Vagina (tissue), 2 donors: ENCODE measurements around the gene MYL5. TPM values are rescaled to one million over a fixed set of nuclear protein-coding genes. Genes with fewer than 3 reads are reported as not detected.

Experiments used
- DNase-seq, 2 donors: peaks; one replicate each; pipeline ENCODE4 v3.0.0-alpha.2; 2017; ENCODE audit errors: extremely low spot score in 2 of 2
- H3K27ac ChIP-seq: fragments of 200-600 bp; sonication (generic); one replicate; pipeline ENCODE4 v1.5.1; 2019
- H3K27me3 ChIP-seq: fragments of 200-600 bp; sonication (generic); one replicate; pipeline ENCODE4 v1.5.1; 2019
- H3K36me3 ChIP-seq, 2 donors: fragments of 200-600 bp; sonication (generic); one replicate each; pipeline ENCODE4 v1.5.1; 2017 to 2019
- H3K4me1 ChIP-seq: fragments of 200-600 bp; sonication (generic); one replicate; pipeline ENCODE4 v1.5.1; 2019
- H3K4me3 ChIP-seq, 2 donors: fragments of 200-600 bp; sonication (generic); 1 replicate in 1 of 2; 2 replicates in 1 of 2; pipeline ENCODE4 v1.5.1; 2016 to 2019
- H3K9me3 ChIP-seq: fragments of 200-600 bp; sonication (generic); one replicate; pipeline ENCODE4 v1.5.1; 2019
- POLR2A ChIP-seq, 2 donors: fragments of 450-650 bp; IDR thresholded peaks; one replicate each; pipeline ENCODE4 v1.6.1; 2017; ENCODE audit warnings: antibody characterized with exemption in 2 of 2, mild to moderate bottlenecking in 2 of 2, moderate library complexity in 2 of 2
- POLR2AphosphoS5 ChIP-seq, 2 donors: sonication (generic); formaldehyde crosslinking; IDR thresholded peaks; one replicate each; pipeline ENCODE4 v1.9.0; 2017; ENCODE audit warnings: antibody characterized with exemption in 2 of 2, mild to moderate bottlenecking in 2 of 2, low read depth in 1 of 2; ENCODE audit not compliant: insufficient read depth in 1 of 2
- intact Hi-C: fragments of 100-400 bp; cut with DNase I; formaldehyde crosslinking; loops from one replicate; pipeline ENCODE4 v1.15.1; 2023
- total RNA-seq: library from RNA; depleted of rRNA; stranded (reverse); fragments of >200 nt; gene quantifications from one replicate; pipeline ENCODE4 v1.2.3, GENCODE V29; 2016
- TF ChIP-seq, protein P1 (sequence below), 3 experiments: fragments of 450-650 bp in 2 of 3; fragments of 200-600 bp in 1 of 3; sonication (generic) in 1 of 3; IDR thresholded peaks; one replicate each; pipeline ENCODE4 v1.5.1; 2017 to 2019; ENCODE audit warnings: antibody characterized with exemption in 3 of 3, mild to moderate bottlenecking in 2 of 3, moderate library complexity in 2 of 3

Gene MYL5
- total RNA-seq, 1 donor from 2014 or later, result 3.4 TPM

DNA sequence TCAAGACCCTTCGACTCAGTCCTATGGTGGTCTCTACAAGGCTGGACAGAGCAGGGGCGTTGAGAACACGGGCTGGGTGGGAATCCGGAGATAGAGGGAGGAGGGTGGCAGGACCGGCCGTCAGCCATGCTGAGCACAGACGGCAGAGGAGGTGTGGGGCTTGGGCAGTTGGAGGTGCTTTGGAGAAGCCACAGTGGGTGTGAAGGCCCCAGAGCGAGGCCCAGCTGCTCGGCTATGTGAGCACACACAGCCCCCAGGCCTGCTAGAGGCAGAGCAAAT is 44.8 kb upstream of the MYL5 start:
- DNase-seq, result no peak
- no peaks in the 10 kb centered on the region for H3K36me3 ChIP-seq
- H3K9me3 ChIP-seq, result no peaks in the 10 kb centered on the region
- no peaks in the 10 kb centered on the region for H3K4me1 ChIP-seq
- no peak overlapping the region for H3K4me3 ChIP-seq
- TF ChIP-seq, protein P1, sequence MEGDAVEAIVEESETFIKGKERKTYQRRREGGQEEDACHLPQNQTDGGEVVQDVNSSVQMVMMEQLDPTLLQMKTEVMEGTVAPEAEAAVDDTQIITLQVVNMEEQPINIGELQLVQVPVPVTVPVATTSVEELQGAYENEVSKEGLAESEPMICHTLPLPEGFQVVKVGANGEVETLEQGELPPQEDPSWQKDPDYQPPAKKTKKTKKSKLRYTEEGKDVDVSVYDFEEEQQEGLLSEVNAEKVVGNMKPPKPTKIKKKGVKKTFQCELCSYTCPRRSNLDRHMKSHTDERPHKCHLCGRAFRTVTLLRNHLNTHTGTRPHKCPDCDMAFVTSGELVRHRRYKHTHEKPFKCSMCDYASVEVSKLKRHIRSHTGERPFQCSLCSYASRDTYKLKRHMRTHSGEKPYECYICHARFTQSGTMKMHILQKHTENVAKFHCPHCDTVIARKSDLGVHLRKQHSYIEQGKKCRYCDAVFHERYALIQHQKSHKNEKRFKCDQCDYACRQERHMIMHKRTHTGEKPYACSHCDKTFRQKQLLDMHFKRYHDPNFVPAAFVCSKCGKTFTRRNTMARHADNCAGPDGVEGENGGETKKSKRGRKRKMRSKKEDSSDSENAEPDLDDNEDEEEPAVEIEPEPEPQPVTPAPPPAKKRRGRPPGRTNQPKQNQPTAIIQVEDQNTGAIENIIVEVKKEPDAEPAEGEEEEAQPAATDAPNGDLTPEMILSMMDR (IDR thresholded peaks at IDR 0.05), result no peak
- no peak for TF ChIP-seq POLR2A (IDR thresholded peaks at IDR 0.05)
- no peak for TF ChIP-seq POLR2AphosphoS5 (IDR thresholded peaks at IDR 0.05; ENCODE audit: insufficient read depth in 1 of 2, low read depth in 1 of 2)
- intact Hi-C loops, result no loop called here
- H3K27ac ChIP-seq, result no peak overlapping the region
- H3K27me3 ChIP-seq, result no peaks in the 10 kb centered on the region

DNA sequence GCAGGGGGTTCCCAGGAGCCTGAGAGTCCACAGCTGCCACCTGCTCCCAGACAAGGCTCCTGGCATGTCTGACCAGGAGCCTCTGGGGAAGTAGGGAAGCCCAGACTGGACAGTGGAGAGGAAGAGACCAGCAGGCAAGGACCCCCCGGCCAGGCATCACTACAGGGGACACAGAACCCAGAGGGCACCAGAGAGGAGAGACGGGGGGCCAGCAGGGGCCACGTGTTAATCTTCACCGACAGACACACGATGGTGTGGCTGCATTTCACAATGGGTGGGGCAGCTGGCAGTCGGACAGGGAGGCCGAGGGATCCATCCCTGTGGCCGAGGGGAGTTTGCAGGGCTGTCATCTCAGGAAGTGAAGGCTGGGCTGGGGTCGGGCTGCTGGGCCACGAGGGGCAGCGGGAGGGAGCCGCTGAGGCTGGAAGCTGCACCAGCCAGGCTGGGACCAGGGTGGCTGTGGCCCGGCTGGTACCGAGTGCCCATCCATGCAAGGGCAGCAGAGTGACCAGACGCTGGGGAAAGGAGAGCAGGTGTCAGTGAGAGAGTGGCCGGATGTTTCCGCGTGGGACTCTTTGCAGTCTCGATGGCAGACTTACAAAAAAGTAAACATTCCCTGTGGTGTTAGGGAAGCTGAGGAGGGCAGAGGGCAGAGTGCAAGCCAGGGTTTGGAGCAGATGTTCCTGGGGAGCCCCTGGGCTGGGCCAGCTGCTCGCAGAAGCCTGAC is 44.3 kb upstream of the MYL5 start:
- intact Hi-C loops, result no loop called here
- Histone ChIP-seq H3K36me3 (no peaks in the 10 kb centered on the region), H3K27me3 (no peaks in the 10 kb centered on the region)

DNA sequence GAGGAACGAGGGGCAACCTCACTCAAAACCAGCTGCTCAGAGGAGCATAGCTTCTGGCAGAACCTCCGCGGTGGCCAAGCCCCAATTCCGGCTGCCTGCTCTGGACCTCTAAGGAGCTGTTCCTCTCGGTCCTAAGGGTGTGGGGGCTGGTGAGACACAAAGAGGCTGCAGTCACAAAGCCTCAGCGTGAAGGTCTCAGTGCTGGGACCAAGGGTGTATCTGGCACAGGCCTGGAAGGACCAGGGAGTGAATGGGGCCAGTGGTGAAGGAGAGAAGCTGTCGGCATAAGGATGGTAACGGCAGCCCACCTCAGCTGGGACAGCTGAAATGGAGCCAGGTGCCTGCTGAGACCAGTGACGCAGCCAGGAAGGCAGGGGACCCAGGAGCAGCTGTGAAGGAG is 43.7 kb upstream of the MYL5 start:
- no peaks in the 10 kb centered on the region for H3K27me3 ChIP-seq
- no peak for DNase-seq

More for the DNA sequence above, 44.3 kb upstream of the MYL5 start:
- TF ChIP-seq, protein P1 (IDR thresholded peaks at IDR 0.05), result no peak
- no peak for TF ChIP-seq POLR2A (IDR thresholded peaks at IDR 0.05)
- TF ChIP-seq POLR2AphosphoS5 (IDR thresholded peaks at IDR 0.05; ENCODE audit: insufficient read depth in 1 of 2, low read depth in 1 of 2), result no peak
- H3K9me3 ChIP-seq, result no peaks in the 10 kb centered on the region
- H3K4me3 ChIP-seq, result no peak overlapping the region
- no peak for DNase-seq
- H3K4me1 ChIP-seq, result no peaks in the 10 kb centered on the region
- no peak overlapping the region for H3K27ac ChIP-seq

DNA sequence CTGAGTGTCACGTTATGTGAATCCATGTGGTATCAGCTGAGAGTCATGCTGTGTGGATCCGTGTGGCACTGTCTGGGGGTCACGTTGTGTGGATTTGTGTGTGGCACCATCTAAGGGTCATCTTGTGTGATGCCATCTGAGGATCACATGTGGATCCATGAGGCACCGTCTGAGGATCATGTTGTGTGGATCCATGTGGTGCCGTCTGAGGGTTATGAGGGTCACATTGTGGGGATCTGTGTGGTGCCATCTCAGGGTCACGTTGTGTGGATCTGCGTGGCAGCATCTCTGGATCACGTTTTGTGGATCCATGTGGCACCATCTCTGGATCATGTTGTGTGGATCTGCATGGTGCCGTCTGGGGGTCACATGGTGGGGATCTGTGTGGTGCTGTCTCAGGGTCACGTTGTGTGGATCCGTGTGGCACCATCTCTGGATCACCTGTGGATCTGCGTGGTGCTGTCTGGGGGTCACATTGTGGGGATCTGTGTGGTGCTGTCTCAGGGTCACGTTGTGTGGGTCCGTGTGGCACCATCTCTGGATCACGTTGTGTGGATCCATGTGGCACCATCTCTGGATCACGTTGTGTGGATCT is 42.0 kb upstream of the MYL5 start:
- no peaks in the 10 kb centered on the region for H3K36me3 ChIP-seq
- intact Hi-C loops, result no loop called here
- no peaks in the 10 kb centered on the region for H3K27me3 ChIP-seq
- H3K9me3 ChIP-seq, result no peaks in the 10 kb centered on the region
- TF ChIP-seq POLR2A (IDR thresholded peaks at IDR 0.05), result no peak
- no peak overlapping the region for H3K4me3 ChIP-seq
- H3K4me1 ChIP-seq, result no peaks in the 10 kb centered on the region
- H3K27ac ChIP-seq, result no peak overlapping the region
- DNase-seq, result no peak

More for the DNA sequence above, 43.7 kb upstream of the MYL5 start:
- TF ChIP-seq POLR2A (IDR thresholded peaks at IDR 0.05), result no peak
- TF ChIP-seq POLR2AphosphoS5 (IDR thresholded peaks at IDR 0.05; ENCODE audit: insufficient read depth in 1 of 2, low read depth in 1 of 2), result no peak
- TF ChIP-seq, protein P1 (IDR thresholded peaks at IDR 0.05), result no peak
- Histone ChIP-seq H3K36me3 (no peaks in the 10 kb centered on the region), H3K9me3 (no peaks in the 10 kb centered on the region), H3K4me1 (no peaks in the 10 kb centered on the region), H3K27ac (no peak overlapping the region), H3K4me3 (no peak overlapping the region)
- intact Hi-C loops, result no loop called here

DNA sequence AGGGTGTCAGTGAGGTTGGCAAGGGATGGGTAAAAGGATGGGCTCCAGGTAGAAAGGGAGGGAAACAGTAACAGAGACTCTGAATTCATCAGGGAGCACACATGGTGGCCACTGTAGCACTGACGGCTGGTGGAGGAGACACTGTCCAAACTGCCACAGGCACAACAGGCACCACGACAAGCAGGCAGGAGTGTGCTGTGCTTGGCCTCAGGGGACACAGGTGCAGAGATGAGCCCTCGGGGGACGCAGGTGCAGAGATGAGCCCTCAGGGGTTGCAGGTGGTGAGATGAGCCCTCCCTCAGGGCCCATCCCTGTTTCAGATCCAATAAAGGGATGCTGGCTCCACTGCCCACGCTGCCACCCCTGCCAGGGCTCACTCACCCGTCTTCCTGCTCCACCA is 41.4 kb upstream of the MYL5 start:
- Histone ChIP-seq H3K36me3 (no peaks in the 10 kb centered on the region), H3K27ac (no peak overlapping the region), H3K27me3 (no peaks in the 10 kb centered on the region), H3K4me3 (no peak overlapping the region), H3K9me3 (no peaks in the 10 kb centered on the region), H3K4me1 (no peaks in the 10 kb centered on the region)
- no peak for DNase-seq
- TF ChIP-seq POLR2A (IDR thresholded peaks at IDR 0.05) (no peak), POLR2AphosphoS5 (IDR thresholded peaks at IDR 0.05; ENCODE audit: insufficient read depth in 1 of 2, low read depth in 1 of 2) (no peak)
- intact Hi-C loops, result no loop called here

DNA sequence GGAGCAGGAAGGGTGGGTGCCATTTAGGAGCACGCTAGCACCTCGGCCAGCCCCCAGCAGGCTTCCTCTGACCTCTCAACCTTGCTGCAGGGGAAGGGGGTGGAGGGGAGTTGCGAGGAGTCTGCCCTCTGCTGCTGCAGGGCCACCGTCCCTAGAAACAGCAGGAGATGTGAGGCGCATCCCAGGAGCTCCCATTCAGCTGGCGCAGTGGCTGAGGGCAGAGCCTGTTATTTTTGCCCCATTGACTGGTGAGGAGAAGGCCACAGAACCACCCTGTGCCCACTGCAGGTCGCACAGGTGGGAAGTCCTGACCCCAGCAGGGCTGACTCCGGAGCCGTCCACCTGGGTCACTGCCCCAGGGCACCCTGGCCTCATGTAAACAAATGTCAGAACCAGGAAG is 40.9 kb upstream of the MYL5 start:
- no peaks in the 10 kb centered on the region for H3K9me3 ChIP-seq
- no peaks in the 10 kb centered on the region for H3K27me3 ChIP-seq
- H3K27ac ChIP-seq, result no peak overlapping the region
- DNase-seq, result no peak
- TF ChIP-seq POLR2A (IDR thresholded peaks at IDR 0.05), result no peak
- no peak for TF ChIP-seq POLR2AphosphoS5 (IDR thresholded peaks at IDR 0.05; ENCODE audit: insufficient read depth in 1 of 2, low read depth in 1 of 2)
- TF ChIP-seq, protein P1 (IDR thresholded peaks at IDR 0.05), result no peak
- H3K36me3 ChIP-seq, result no peaks in the 10 kb centered on the region
- no peaks in the 10 kb centered on the region for H3K4me1 ChIP-seq
- no peak overlapping the region for H3K4me3 ChIP-seq
- intact Hi-C loops, result no loop called here
